OCI-LY7 (cell line): ENCODE results near the gene KCNK4. TPM values are rescaled to one million over a fixed set of nuclear protein-coding genes. Genes with fewer than 3 reads are reported as not detected.

Experiments used
- BruUV-seq: library from RNA; stranded (reverse); fragments of 400-500 nt; replicated peaks from 2 replicates; lab custom pipeline; 2021; lab: Mats Ljungman, UMichigan
- CTCF ChIA-PET: fragments of 300-600 bp; sonication (Branson Sonifier 250); formaldehyde crosslinking; loops from one replicate; lab custom pipeline; 2022; ENCODE audit warnings: antibody characterized with exemption; ENCODE audit not compliant: unreplicated experiment; lab: Charles Lee
- POLR2A ChIA-PET: fragments of 300-600 bp; sonication (Branson Sonifier 250); formaldehyde crosslinking; loops from one replicate; lab custom pipeline; 2022; ENCODE audit warnings: antibody characterized with exemption; lab: Charles Lee
- DNase-seq: peaks from one replicate; pipeline ENCODE4 v3.0.0-alpha.2; 2015; ENCODE audit warnings: low spot score
- H2AFZ ChIP-seq: fragments of 200-600 bp; sonication (generic), shearing (Covaris generic); 2 replicates; pipeline ENCODE4 v1.6.1; 2014; ENCODE audit warnings: mild to moderate bottlenecking, antibody characterized with exemption, low read length, moderate library complexity
- H3K27ac ChIP-seq: fragments of 200-600 bp; sonication (generic); 2 replicates; pipeline ENCODE4 v1.5.1; 2014; ENCODE audit warnings: mixed run types, low read depth, mild to moderate bottlenecking, moderate library complexity, low read length, inconsistent platforms; ENCODE audit not compliant: poor library complexity, severe bottlenecking
- H3K36me3 ChIP-seq: fragments of 200-600 bp; sonication (generic); 2 replicates; pipeline ENCODE4 v1.6.1; 2014; ENCODE audit warnings: mild to moderate bottlenecking, antibody characterized with exemption, low read length, moderate library complexity, mixed read lengths; ENCODE audit not compliant: insufficient read depth
- H3K4me1 ChIP-seq: fragments of 200-600 bp; sonication (generic); 2 replicates; pipeline ENCODE4 v1.5.1; 2014; ENCODE audit warnings: mild to moderate bottlenecking, low read length; ENCODE audit not compliant: insufficient read depth, poor library complexity, severe bottlenecking
- H3K4me2 ChIP-seq: fragments of 200-600 bp; sonication (generic); 2 replicates; pipeline ENCODE4 v1.6.1; 2014; ENCODE audit warnings: mild to moderate bottlenecking, low read length
- H3K4me3 ChIP-seq: fragments of 200-600 bp; sonication (generic); 2 replicates; pipeline ENCODE4 v1.5.1; 2014; ENCODE audit warnings: mild to moderate bottlenecking, low read depth, low read length; ENCODE audit not compliant: poor library complexity, severe bottlenecking
- H3K79me2 ChIP-seq: fragments of 200-600 bp; sonication (generic); 2 replicates; pipeline ENCODE4 v1.6.1; 2016; ENCODE audit warnings: low read depth, mild to moderate bottlenecking, low read length, moderate library complexity, mixed read lengths; ENCODE audit not compliant: insufficient read depth
- H3K9me2 ChIP-seq: fragments of 200-600 bp; sonication (generic); 2 replicates; pipeline ENCODE4 v1.6.1; 2016; ENCODE audit warnings: mild to moderate bottlenecking, low read length, mixed read lengths; ENCODE audit not compliant: insufficient read depth
- H3K9me3 ChIP-seq: fragments of 200-600 bp; sonication (generic); 2 replicates; pipeline ENCODE4 v1.6.1; 2014; ENCODE audit warnings: mild to moderate bottlenecking, mixed run types, low read length, mixed read lengths
- H4K20me1 ChIP-seq: fragments of 200-600 bp; sonication (generic); 2 replicates; pipeline ENCODE4 v1.6.1; 2014; ENCODE audit warnings: mild to moderate bottlenecking, antibody characterized with exemption, low read length, moderate library complexity, mixed read lengths; ENCODE audit not compliant: insufficient read depth
- EZH2phosphoT487 ChIP-seq: fragments of 200-600 bp; sonication (generic); IDR thresholded peaks from 2 replicates; pipeline ENCODE4 v1.6.1; 2018; ENCODE audit warnings: low read depth, borderline replicate concordance, mild to moderate bottlenecking, mixed run types, antibody characterized with exemption, low read length, moderate library complexity, mixed read lengths
- intact Hi-C: fragments of 100-400 bp; cut with micrococcal nuclease; formaldehyde crosslinking; loops from one replicate; pipeline ENCODE4 v1.10.0; 2022; ENCODE audit not compliant: unreplicated experiment
- total RNA-seq, 2 experiments: library from RNA; depleted of rRNA in 1 of 2; stranded (reverse); fragments of >200 nt in 1 of 2; shearing (Covaris generic) in 1 of 2; gene quantifications; 2 replicates each; pipeline ENCODE4 v1.2.3, GENCODE V29; 2014 to 2022
- TF ChIP-seq, protein P1 (sequence below): fragments of 200-600 bp; sonication (generic); conservative IDR thresholded peaks from 2 replicates; pipeline ENCODE4 v1.5.1; 2014; ENCODE audit warnings: mild to moderate bottlenecking, antibody characterized with exemption, low read length, moderate library complexity, mixed read lengths

Gene KCNK4
- total RNA-seq, 2 experiments from 2014 or later = 0.80 to 0.95 TPM

GRCh38 chr11:64297699-64298358 lies 6.7 kb downstream of the KCNK4 start:
- Histone ChIP-seq H3K9me3 (no peaks in the 10 kb centered on the region), H3K36me3 (no peaks in the 10 kb centered on the region), H2AFZ (no peak overlapping the region), H3K4me3 (no peak overlapping the region), H3K9me2 (no peaks in the 10 kb centered on the region), H3K4me2 (no peak overlapping the region), H3K79me2 (no peaks in the 10 kb centered on the region), H3K27ac (no peak overlapping the region), H4K20me1 (no peaks in the 10 kb centered on the region), H3K4me1 (peaks cover 9% of the 10 kb centered on the region)
- TF ChIP-seq, protein P1, sequence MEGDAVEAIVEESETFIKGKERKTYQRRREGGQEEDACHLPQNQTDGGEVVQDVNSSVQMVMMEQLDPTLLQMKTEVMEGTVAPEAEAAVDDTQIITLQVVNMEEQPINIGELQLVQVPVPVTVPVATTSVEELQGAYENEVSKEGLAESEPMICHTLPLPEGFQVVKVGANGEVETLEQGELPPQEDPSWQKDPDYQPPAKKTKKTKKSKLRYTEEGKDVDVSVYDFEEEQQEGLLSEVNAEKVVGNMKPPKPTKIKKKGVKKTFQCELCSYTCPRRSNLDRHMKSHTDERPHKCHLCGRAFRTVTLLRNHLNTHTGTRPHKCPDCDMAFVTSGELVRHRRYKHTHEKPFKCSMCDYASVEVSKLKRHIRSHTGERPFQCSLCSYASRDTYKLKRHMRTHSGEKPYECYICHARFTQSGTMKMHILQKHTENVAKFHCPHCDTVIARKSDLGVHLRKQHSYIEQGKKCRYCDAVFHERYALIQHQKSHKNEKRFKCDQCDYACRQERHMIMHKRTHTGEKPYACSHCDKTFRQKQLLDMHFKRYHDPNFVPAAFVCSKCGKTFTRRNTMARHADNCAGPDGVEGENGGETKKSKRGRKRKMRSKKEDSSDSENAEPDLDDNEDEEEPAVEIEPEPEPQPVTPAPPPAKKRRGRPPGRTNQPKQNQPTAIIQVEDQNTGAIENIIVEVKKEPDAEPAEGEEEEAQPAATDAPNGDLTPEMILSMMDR = no peak
- TF ChIP-seq EZH2phosphoT487 = no peak
- POLR2A ChIA-PET = no interaction called here
- no peak for DNase-seq
- CTCF ChIA-PET = no interaction called here
- no TSS peak for BruUV-seq
- intact Hi-C loops = no loop called here

DNA sequence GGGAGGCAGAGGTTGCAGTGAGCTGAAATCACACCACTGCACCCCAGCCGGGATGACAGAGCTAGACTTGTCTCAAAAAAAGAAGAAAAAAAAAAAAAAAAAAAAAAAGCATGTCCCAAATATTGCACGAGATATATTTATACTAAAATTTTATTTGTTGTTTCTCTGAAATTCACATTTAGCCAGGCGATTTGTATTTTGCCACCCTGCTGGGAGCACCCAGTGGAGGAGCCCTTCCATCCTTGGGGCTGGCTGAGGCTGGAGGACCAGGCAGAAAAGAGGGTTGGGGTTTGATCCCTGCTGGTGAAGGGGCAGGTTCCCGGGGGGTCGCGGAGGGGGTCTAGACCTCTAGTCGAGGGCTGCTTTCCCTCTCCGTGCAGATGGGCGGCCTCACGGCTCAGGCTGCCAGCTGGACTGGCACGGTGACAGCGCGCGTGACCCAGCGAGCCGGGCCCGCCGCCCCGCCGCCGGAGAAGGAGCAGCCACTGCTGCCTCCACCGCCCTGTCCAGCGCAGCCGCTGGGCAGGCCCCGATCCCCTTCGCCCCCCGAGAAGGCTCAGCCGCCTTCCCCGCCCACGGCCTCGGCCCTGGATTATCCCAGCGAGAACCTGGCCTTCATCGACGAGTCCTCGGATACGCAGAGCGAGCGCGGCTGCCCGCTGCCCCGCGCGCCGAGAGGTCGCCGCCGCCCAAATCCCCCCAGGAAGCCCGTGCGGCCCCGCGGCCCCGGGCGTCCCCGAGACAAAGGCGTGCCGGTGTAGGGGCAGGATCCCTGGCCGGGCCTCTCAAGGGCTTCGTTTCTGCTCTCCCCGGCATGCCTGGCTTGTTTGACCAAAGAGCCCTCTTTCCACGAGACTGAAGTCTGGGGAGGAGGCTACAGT lies 8.1 kb downstream of the KCNK4 start:
- no peak overlapping the region for H2AFZ ChIP-seq
- no peaks in the 10 kb centered on the region for H3K9me2 ChIP-seq
- intact Hi-C loops = no loop called here
- peaks cover 19% of the 10 kb centered on the region for H3K4me1 ChIP-seq
- no peaks in the 10 kb centered on the region for H3K79me2 ChIP-seq
- no peaks in the 10 kb centered on the region for H3K9me3 ChIP-seq
- H3K36me3 ChIP-seq = no peaks in the 10 kb centered on the region
- no TSS peak for BruUV-seq
- no peak overlapping the region for H3K4me2 ChIP-seq
- TF ChIP-seq, protein P1 = no peak
- no peak for TF ChIP-seq EZH2phosphoT487
- ChIA-PET POLR2A (no interaction called here), CTCF (no interaction called here)
- no peak overlapping the region for H3K4me3 ChIP-seq
- H3K27ac ChIP-seq = no peak overlapping the region
- DNase-seq = no peak
- no peaks in the 10 kb centered on the region for H4K20me1 ChIP-seq
